ENCODE data around the gene STAT1. TPM values are rescaled to one million over a fixed set of nuclear protein-coding genes. Genes with fewer than 3 reads are reported as not detected.

STAT1 gene
- polyA plus RNA-seq, 1 donor = 78.7 TPM

DNA sequence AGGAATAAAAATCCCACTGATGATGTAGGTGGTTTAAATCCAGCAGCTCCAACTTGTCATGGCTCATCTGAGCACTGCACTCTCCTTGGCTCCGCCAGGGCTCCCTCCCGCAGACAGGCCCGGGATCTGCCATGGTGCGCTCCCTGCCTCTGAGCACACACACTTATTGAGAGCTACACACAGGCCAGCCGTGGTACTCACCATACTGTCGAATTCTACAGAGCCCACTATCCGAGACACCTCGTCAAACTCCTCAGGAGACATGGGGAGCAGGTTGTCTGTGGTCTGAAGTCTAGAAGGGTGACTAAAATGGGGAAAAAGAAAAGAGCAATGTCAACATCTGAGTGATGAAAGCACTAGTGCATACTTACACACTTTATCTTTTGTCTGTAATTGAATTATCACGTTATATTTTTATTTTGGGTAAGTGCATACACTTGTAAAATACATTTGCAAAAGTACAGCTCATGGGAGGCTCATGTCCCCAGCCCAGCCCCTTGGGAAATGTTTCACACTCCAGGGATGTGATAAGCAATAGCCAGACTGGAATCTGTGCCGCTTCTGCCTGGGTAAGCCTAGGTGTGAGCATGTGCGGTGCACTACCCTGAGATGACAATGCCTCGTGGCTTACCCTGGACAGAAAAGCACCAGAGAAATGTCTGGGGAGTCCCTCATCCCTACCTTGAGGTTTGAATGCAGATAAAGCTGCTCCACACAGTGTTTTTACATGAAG lies 39.2 kb downstream of the STAT1 start:
- Histone ChIP-seq H3K4me3 (ENCODE audit: low read length) (no peak overlapping the region), H3K27ac (ENCODE audit: low read length) (no peak overlapping the region), H3K36me3 (ENCODE audit: control insufficient read depth, insufficient read depth, low read length) (peaks cover 85% of the 10 kb centered on the region), H3K9me3 (ENCODE audit: control insufficient read depth, low read depth, low read length) (no peaks in the 10 kb centered on the region), H3K27me3 (ENCODE audit: control insufficient read depth, insufficient read depth, low read length) (no peaks in the 10 kb centered on the region), H3K4me1 (ENCODE audit: control insufficient read depth, insufficient read depth, low read length) (peaks cover 1% of the 10 kb centered on the region)
- no CpG with 5 or more reads among the region's 12 CpGs for WGBS (ENCODE audit: insufficient coverage, low lambda C conversion rate)
- DNase-seq = no peak

- 67% methylated on average over 1 of the region's 11 CpGs for WGBS (ENCODE audit: insufficient coverage, low lambda C conversion rate)
- no peaks in the 10 kb centered on the region for H3K9me3 ChIP-seq (ENCODE audit: control insufficient read depth, low read depth, low read length)
- DNase-seq = no peak
- no peaks in the 10 kb centered on the region for H3K4me1 ChIP-seq (ENCODE audit: control insufficient read depth, insufficient read depth, low read length)
- no peak overlapping the region for H3K27ac ChIP-seq (ENCODE audit: low read length)
- no peaks in the 10 kb centered on the region for H3K27me3 ChIP-seq (ENCODE audit: control insufficient read depth, insufficient read depth, low read length)
- no peak overlapping the region for H3K4me3 ChIP-seq (ENCODE audit: low read length)
- H3K36me3 ChIP-seq (ENCODE audit: control insufficient read depth, insufficient read depth, low read length) = peaks cover 87% of the 10 kb centered on the region
Observed at GRCh38 chr2:190973726-190974628, 40.0 kb downstream of the STAT1 start.

GRCh38 chr2:190973262-190973661 lies 40.7 kb downstream of the STAT1 start:
- Histone ChIP-seq H3K27ac (ENCODE audit: low read length) (no peak overlapping the region), H3K27me3 (ENCODE audit: control insufficient read depth, insufficient read depth, low read length) (no peaks in the 10 kb centered on the region), H3K4me1 (ENCODE audit: control insufficient read depth, insufficient read depth, low read length) (no peaks in the 10 kb centered on the region), H3K4me3 (ENCODE audit: low read length) (no peak overlapping the region), H3K36me3 (ENCODE audit: control insufficient read depth, insufficient read depth, low read length) (peaks cover 85% of the 10 kb centered on the region), H3K9me3 (ENCODE audit: control insufficient read depth, low read depth, low read length) (no peaks in the 10 kb centered on the region)
- WGBS (ENCODE audit: insufficient coverage, low lambda C conversion rate) = 100% methylated on average over 1 of the region's 1 CpG
- no peak for DNase-seq

DNA sequence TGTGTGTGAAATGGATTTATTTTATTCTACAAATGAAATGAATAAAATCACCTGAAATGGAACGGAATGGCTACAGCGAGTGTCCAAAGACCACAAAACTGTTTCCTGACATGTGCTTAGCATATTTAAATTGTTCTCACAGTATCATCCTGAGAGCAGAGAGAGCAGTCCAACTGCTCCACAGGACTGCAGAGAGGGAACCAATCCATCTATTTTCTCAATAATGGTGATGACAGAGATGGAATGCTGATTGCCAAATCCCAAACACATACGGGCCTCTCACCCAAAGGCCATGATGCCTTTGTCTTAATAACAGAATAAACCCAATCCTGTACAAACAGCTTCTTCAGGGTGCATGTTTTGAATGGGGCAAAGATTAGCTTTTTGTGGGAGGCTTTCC lies 41.1 kb downstream of the STAT1 start:
- no peaks in the 10 kb centered on the region for H3K27me3 ChIP-seq (ENCODE audit: control insufficient read depth, insufficient read depth, low read length)
- H3K4me3 ChIP-seq (ENCODE audit: low read length) = no peak overlapping the region
- no peak for DNase-seq
- no peak overlapping the region for H3K27ac ChIP-seq (ENCODE audit: low read length)
- no peaks in the 10 kb centered on the region for H3K4me1 ChIP-seq (ENCODE audit: control insufficient read depth, insufficient read depth, low read length)
- WGBS (ENCODE audit: insufficient coverage, low lambda C conversion rate) = no CpG with 5 or more reads among the region's 3 CpGs
- H3K9me3 ChIP-seq (ENCODE audit: control insufficient read depth, low read depth, low read length) = no peaks in the 10 kb centered on the region
- peaks cover 82% of the 10 kb centered on the region for H3K36me3 ChIP-seq (ENCODE audit: control insufficient read depth, insufficient read depth, low read length)

DNA sequence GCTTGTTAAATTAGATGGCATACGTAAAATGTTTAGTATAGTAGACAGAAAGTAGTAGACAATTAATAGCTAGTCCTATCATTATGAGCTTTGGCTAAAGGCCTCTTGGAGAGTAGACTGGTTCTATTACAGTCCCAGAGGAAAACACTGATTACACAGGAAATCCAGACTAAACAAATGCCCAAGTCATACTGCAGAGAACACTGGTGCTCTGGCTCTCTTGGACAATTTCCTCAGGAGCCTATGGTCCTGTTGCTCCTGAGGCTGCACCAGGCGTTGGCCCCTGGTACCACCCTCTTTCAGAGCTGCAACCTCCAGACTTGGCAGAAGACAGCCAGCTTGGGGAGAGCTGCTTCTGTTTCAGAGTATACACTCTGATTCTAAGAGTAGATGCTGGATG lies 41.8 kb downstream of the STAT1 start:
- WGBS (ENCODE audit: insufficient coverage, low lambda C conversion rate) = 100% methylated on average over 1 of the region's 2 CpGs
- Histone ChIP-seq H3K27ac (ENCODE audit: low read length) (no peak overlapping the region), H3K4me3 (ENCODE audit: low read length) (no peak overlapping the region)

GRCh38 chr2:190970873-190971506 lies 43.0 kb downstream of the STAT1 start:
- Histone ChIP-seq H3K36me3 (ENCODE audit: control insufficient read depth, insufficient read depth, low read length) (peaks cover 77% of the 10 kb centered on the region), H3K4me1 (ENCODE audit: control insufficient read depth, insufficient read depth, low read length) (no peaks in the 10 kb centered on the region), H3K27ac (ENCODE audit: low read length) (no peak overlapping the region), H3K9me3 (ENCODE audit: control insufficient read depth, low read depth, low read length) (no peaks in the 10 kb centered on the region), H3K4me3 (ENCODE audit: low read length) (no peak overlapping the region), H3K27me3 (ENCODE audit: control insufficient read depth, insufficient read depth, low read length) (no peaks in the 10 kb centered on the region)
- DNase-seq = no peak
- no CpG with 5 or more reads among the region's 5 CpGs for WGBS (ENCODE audit: insufficient coverage, low lambda C conversion rate)

More for the DNA sequence above, 41.8 kb downstream of the STAT1 start:
- Histone ChIP-seq H3K9me3 (ENCODE audit: control insufficient read depth, low read depth, low read length) (no peaks in the 10 kb centered on the region), H3K36me3 (ENCODE audit: control insufficient read depth, insufficient read depth, low read length) (peaks cover 81% of the 10 kb centered on the region), H3K4me1 (ENCODE audit: control insufficient read depth, insufficient read depth, low read length) (no peaks in the 10 kb centered on the region), H3K27me3 (ENCODE audit: control insufficient read depth, insufficient read depth, low read length) (no peaks in the 10 kb centered on the region)
- no peak for DNase-seq

DNA sequence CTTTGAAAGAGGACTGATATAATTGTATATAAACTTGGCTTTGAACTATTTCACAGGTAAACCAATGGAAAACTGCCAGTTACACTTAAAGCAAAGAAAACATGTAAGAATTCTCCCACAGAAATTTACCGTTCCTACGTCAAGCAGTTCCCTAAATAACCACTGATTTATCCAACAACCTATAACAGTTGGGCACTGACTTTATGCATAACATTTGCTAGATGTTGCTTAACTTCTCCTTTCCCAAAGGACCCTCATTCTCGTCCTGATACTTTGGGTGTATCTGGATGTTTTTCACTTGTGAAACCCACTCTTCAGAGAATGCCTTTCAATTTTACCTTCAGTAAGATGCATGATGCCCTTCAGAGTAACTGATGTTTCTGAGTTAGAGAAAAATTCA lies 43.8 kb downstream of the STAT1 start:
- 93% methylated on average over 2 of the region's 3 CpGs for WGBS (ENCODE audit: insufficient coverage, low lambda C conversion rate)
- Histone ChIP-seq H3K4me1 (ENCODE audit: control insufficient read depth, insufficient read depth, low read length) (no peaks in the 10 kb centered on the region), H3K9me3 (ENCODE audit: control insufficient read depth, low read depth, low read length) (no peaks in the 10 kb centered on the region), H3K36me3 (ENCODE audit: control insufficient read depth, insufficient read depth, low read length) (peaks cover 73% of the 10 kb centered on the region), H3K27ac (ENCODE audit: low read length) (no peak overlapping the region), H3K27me3 (ENCODE audit: control insufficient read depth, insufficient read depth, low read length) (no peaks in the 10 kb centered on the region), H3K4me3 (ENCODE audit: low read length) (no peak overlapping the region)
- no peak for DNase-seq

DNA sequence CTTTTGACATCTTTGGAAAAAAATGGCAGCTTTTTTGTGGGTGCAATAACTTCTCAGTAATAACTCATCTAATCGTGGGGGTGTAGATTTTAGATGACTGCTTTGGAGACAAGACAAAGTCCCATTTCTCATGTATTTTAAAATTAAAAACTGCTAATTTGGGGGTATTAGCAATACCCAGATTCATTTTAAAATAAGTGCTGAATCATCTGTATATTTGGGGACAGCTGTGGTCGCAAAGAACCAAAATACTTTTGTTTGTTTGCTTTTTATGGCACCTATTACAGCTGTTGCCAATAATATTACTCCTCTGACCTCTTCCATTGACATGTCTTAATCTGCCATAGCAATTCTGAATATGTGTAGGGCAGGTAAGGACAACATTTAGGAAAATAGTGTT lies 45.4 kb downstream of the STAT1 start:
- Histone ChIP-seq H3K4me1 (ENCODE audit: control insufficient read depth, insufficient read depth, low read length) (no peaks in the 10 kb centered on the region), H3K27me3 (ENCODE audit: control insufficient read depth, insufficient read depth, low read length) (no peaks in the 10 kb centered on the region), H3K4me3 (ENCODE audit: low read length) (no peak overlapping the region), H3K9me3 (ENCODE audit: control insufficient read depth, low read depth, low read length) (no peaks in the 10 kb centered on the region), H3K27ac (ENCODE audit: low read length) (no peak overlapping the region), H3K36me3 (ENCODE audit: control insufficient read depth, insufficient read depth, low read length) (peaks cover 68% of the 10 kb centered on the region)
- WGBS (ENCODE audit: insufficient coverage, low lambda C conversion rate) = no CpG with 5 or more reads among the region's 2 CpGs
- no peak for DNase-seq

DNA sequence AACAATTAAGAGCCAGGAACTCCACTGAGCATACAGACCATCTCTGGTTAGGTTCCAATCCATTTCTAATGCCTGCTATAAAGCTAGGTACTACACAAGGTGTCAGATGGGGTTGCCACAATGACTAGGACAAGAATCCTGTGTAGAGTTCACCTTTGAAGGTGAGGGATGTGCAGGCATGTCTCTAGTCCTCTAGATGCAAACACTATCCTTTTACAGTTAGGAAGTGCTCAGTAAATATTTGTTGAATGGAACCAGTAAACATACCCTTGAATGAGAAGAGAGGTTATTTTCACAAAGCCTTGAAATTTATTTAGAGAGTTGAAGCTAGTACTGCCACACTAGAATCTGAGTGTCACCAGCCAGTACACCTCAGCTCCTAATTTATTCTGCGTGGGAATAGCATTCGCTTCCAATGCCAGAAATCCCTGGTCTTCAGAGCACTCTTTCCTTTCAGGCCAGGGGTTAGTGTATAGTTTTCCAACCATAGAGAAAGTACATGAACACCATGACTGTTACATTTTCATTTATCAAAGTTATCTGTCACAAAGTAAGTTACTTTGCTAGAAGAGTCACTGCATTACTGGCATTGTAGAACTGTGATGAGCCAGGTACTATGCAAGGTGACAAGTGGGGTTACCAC lies 48.3 kb downstream of the STAT1 start:
- no peak for DNase-seq
- H3K9me3 ChIP-seq (ENCODE audit: control insufficient read depth, low read depth, low read length) = no peaks in the 10 kb centered on the region
- no CpG with 5 or more reads among the region's 2 CpGs for WGBS (ENCODE audit: insufficient coverage, low lambda C conversion rate)
- peaks cover 53% of the 10 kb centered on the region for H3K36me3 ChIP-seq (ENCODE audit: control insufficient read depth, insufficient read depth, low read length)
- no peaks in the 10 kb centered on the region for H3K27me3 ChIP-seq (ENCODE audit: control insufficient read depth, insufficient read depth, low read length)
- no peak overlapping the region for H3K4me3 ChIP-seq (ENCODE audit: low read length)
- no peaks in the 10 kb centered on the region for H3K4me1 ChIP-seq (ENCODE audit: control insufficient read depth, insufficient read depth, low read length)
- no peak overlapping the region for H3K27ac ChIP-seq (ENCODE audit: low read length)

- no peaks in the 10 kb centered on the region for H3K27me3 ChIP-seq (ENCODE audit: control insufficient read depth, insufficient read depth, low read length)
- WGBS (ENCODE audit: insufficient coverage, low lambda C conversion rate) = no CpG with 5 or more reads among the region's 6 CpGs
- H3K4me3 ChIP-seq (ENCODE audit: low read length) = no peak overlapping the region
- no peaks in the 10 kb centered on the region for H3K9me3 ChIP-seq (ENCODE audit: control insufficient read depth, low read depth, low read length)
- H3K27ac ChIP-seq (ENCODE audit: low read length) = no peak overlapping the region
- DNase-seq = peak in 1 of 2 donors; percentile 50
- H3K4me1 ChIP-seq (ENCODE audit: control insufficient read depth, insufficient read depth, low read length) = no peaks in the 10 kb centered on the region
- H3K36me3 ChIP-seq (ENCODE audit: control insufficient read depth, insufficient read depth, low read length) = peaks cover 41% of the 10 kb centered on the region
Observed at GRCh38 chr2:190964170-190964795, 49.7 kb downstream of the STAT1 start.

Measured in large intestine (tissue), 3 donors.